Muscle layer of duodenum (tissue), 2 donors: ENCODE data around the gene CCDC88A.
"Not testable (repeated sequence)": the region's sequence is repeated elsewhere in the genome, so short reads cannot be mapped to it uniquely, and the experiment has no call there.

Source experiments
- H3K27ac ChIP-seq: one replicate; pipeline ENCODE4 v1.7.0; 2013; ENCODE audit warnings: mild to moderate bottlenecking, low read length
- H3K27me3 ChIP-seq: one replicate; pipeline ENCODE4 v1.7.0; 2013; ENCODE audit warnings: low read depth, mild to moderate bottlenecking, control low read depth, low read length
- H3K36me3 ChIP-seq, 2 donors: one replicate each; pipeline ENCODE4 v1.7.0; 2013; ENCODE audit warnings: low read length in 2 of 2, control low read depth in 1 of 2, mild to moderate bottlenecking in 1 of 2; ENCODE audit not compliant: insufficient read depth in 2 of 2, control insufficient read depth in 1 of 2
- H3K4me1 ChIP-seq, 2 donors: one replicate each; pipeline ENCODE4 v1.7.0; 2013; ENCODE audit warnings: low read length in 2 of 2, mild to moderate bottlenecking in 2 of 2, control low read depth in 1 of 2, moderate library complexity in 1 of 2; ENCODE audit not compliant: insufficient read depth in 2 of 2, control insufficient read depth in 1 of 2
- H3K4me3 ChIP-seq, 2 donors: one replicate each; pipeline ENCODE4 v1.7.0; 2013; ENCODE audit warnings: low read length in 2 of 2, low read depth in 1 of 2, mild to moderate bottlenecking in 1 of 2
- H3K9me3 ChIP-seq, 2 donors: one replicate each; pipeline ENCODE4 v1.7.0; 2013; ENCODE audit warnings: low read length in 2 of 2, control low read depth in 1 of 2, mild to moderate bottlenecking in 1 of 2; ENCODE audit not compliant: control insufficient read depth in 1 of 2
- donor health status: healthy.

The CCDC88A gene

GRCh38 chr2:55401124-55401523 lies 18.5 kb downstream of the CCDC88A start:
- H3K4me1 ChIP-seq: no peaks in the 10 kb centered on the region
- H3K9me3 ChIP-seq: no peaks in the 10 kb centered on the region
- H3K27ac ChIP-seq: no peak overlapping the region
- no peaks in the 10 kb centered on the region for H3K36me3 ChIP-seq
- no peak overlapping the region for H3K4me3 ChIP-seq
- H3K27me3 ChIP-seq: no peaks in the 10 kb centered on the region

- Histone ChIP-seq H3K4me1 (no peaks in the 10 kb centered on the region), H3K4me3 (no peak overlapping the region), H3K27ac (no peak overlapping the region), H3K9me3 (no peaks in the 10 kb centered on the region), H3K36me3 (no peaks in the 10 kb centered on the region), H3K27me3 (no peaks in the 10 kb centered on the region)
Observed at GRCh38 chr2:55400332-55400731, 19.3 kb downstream of the CCDC88A start.

GRCh38 chr2:55399815-55400214 lies 19.8 kb downstream of the CCDC88A start:
- no peaks in the 10 kb centered on the region for H3K4me1 ChIP-seq
- H3K36me3 ChIP-seq: no peaks in the 10 kb centered on the region
- H3K4me3 ChIP-seq: no peak overlapping the region
- H3K9me3 ChIP-seq: no peaks in the 10 kb centered on the region
- H3K27me3 ChIP-seq: no peaks in the 10 kb centered on the region
- no peak overlapping the region for H3K27ac ChIP-seq

GRCh38 chr2:55395724-55396605 lies 23.7 kb downstream of the CCDC88A start:
- no peak overlapping the region for H3K27ac ChIP-seq

GRCh38 chr2:55391615-55392242 lies 27.9 kb downstream of the CCDC88A start:
- no peak overlapping the region for H3K27ac ChIP-seq
- H3K9me3 ChIP-seq: peaks cover 3 to 7% of the 10 kb centered on the region in 2 donors
- no peaks in the 10 kb centered on the region for H3K36me3 ChIP-seq
- H3K27me3 ChIP-seq: no peaks in the 10 kb centered on the region
- no peak overlapping the region for H3K4me3 ChIP-seq
- H3K4me1 ChIP-seq: no peaks in the 10 kb centered on the region

More at GRCh38 chr2:55395724-55396605, 23.7 kb downstream of the CCDC88A start:
- Histone ChIP-seq H3K27me3 (no peaks in the 10 kb centered on the region), H3K4me3 (no peak overlapping the region), H3K36me3 (no peaks in the 10 kb centered on the region), H3K4me1 (no peaks in the 10 kb centered on the region), H3K9me3 (peaks cover 2 to 3% of the 10 kb centered on the region in 2 donors)

- Histone ChIP-seq H3K27ac (no peak overlapping the region), H3K27me3 (no peaks in the 10 kb centered on the region)
Observed at GRCh38 chr2:55391155-55391554, 28.5 kb downstream of the CCDC88A start.

GRCh38 chr2:55385516-55385915 lies 34.1 kb downstream of the CCDC88A start:
- not testable (repeated sequence) for H3K27me3 ChIP-seq, H3K9me3 ChIP-seq, H3K36me3 ChIP-seq, H3K27ac ChIP-seq, H3K4me1 ChIP-seq, H3K4me3 ChIP-seq

More at GRCh38 chr2:55391155-55391554, 28.5 kb downstream of the CCDC88A start:
- Histone ChIP-seq H3K4me3 (no peak overlapping the region), H3K36me3 (no peaks in the 10 kb centered on the region), H3K9me3 (peaks cover 3 to 7% of the 10 kb centered on the region in 2 donors), H3K4me1 (no peaks in the 10 kb centered on the region)

GRCh38 chr2:55384786-55385185 lies 34.9 kb downstream of the CCDC88A start:
- Histone ChIP-seq H3K36me3 (no peaks in the 10 kb centered on the region), H3K4me3 (no peak overlapping the region), H3K27ac (no peak overlapping the region), H3K9me3 (no peaks in the 10 kb centered on the region), H3K4me1 (no peaks in the 10 kb centered on the region), H3K27me3 (no peaks in the 10 kb centered on the region)

- no peaks in the 10 kb centered on the region for H3K9me3 ChIP-seq
- H3K27ac ChIP-seq: no peak overlapping the region
- H3K4me1 ChIP-seq: no peaks in the 10 kb centered on the region
- H3K36me3 ChIP-seq: no peaks in the 10 kb centered on the region
- no peak overlapping the region for H3K4me3 ChIP-seq
- H3K27me3 ChIP-seq: no peaks in the 10 kb centered on the region
Observed at GRCh38 chr2:55371376-55371775, 48.3 kb downstream of the CCDC88A start.

- H3K27ac ChIP-seq: no peak overlapping the region
- no peaks in the 10 kb centered on the region for H3K27me3 ChIP-seq
- H3K4me1 ChIP-seq: no peaks in the 10 kb centered on the region
- no peak overlapping the region for H3K4me3 ChIP-seq
- no peaks in the 10 kb centered on the region for H3K36me3 ChIP-seq
- no peaks in the 10 kb centered on the region for H3K9me3 ChIP-seq
Observed at GRCh38 chr2:55370208-55370607, 49.4 kb downstream of the CCDC88A start.

- Histone ChIP-seq H3K36me3 (no peaks in the 10 kb centered on the region), H3K4me1 (peaks cover 4 to 6% of the 10 kb centered on the region in 2 donors), H3K4me3 (no peak overlapping the region), H3K27ac (no peak overlapping the region), H3K27me3 (no peaks in the 10 kb centered on the region), H3K9me3 (no peaks in the 10 kb centered on the region)
Observed at GRCh38 chr2:55365303-55365702, 54.4 kb downstream of the CCDC88A start.
